Adrenal gland (tissue), 12 donors: ENCODE data around the gene RALGPS1. TPM values are rescaled to one million over a fixed set of nuclear protein-coding genes. Genes with fewer than 3 reads are reported as not detected.

Source experiments
- DNase-seq, 7 donors: peaks; one replicate each; pipeline ENCODE4 v3.0.0-alpha.2; 2019 to 2020
- H3K27ac ChIP-seq, 5 donors: fragments of 200-600 bp; sonication (generic) in 4 of 5; 1 replicate in 3 of 5; 2 replicates in 2 of 5; pipeline versions ENCODE4 v1.5.1 to v1.8.0; 2016 to 2020; ENCODE audit warnings: mild to moderate bottlenecking in 1 of 5
- H3K27me3 ChIP-seq: fragments of 200-600 bp; 2 replicates; pipeline ENCODE4 v1.8.0; 2021
- H3K36me3 ChIP-seq, 2 donors: fragments of 200-600 bp; replicated peaks in 1 of 2; 1 replicate in 1 of 2; 2 replicates in 1 of 2; pipeline versions ENCODE4 v1.5.1 to v1.8.0; 2018 to 2022
- H3K4me1 ChIP-seq, 2 donors: fragments of 200-600 bp; replicated peaks in 1 of 2; 1 replicate in 1 of 2; 2 replicates in 1 of 2; pipeline versions ENCODE4 v1.5.1 to v1.8.0; 2018 to 2021
- H3K4me3 ChIP-seq, 4 donors: fragments of 200-600 bp; sonication (generic) in 3 of 4; one replicate each; pipeline ENCODE4 v1.5.1; 2016 to 2018
- H3K9me3 ChIP-seq, 3 donors: fragments of 200-600 bp; sonication (generic) in 1 of 3; replicated peaks in 1 of 3; 1 replicate in 2 of 3; 2 replicates in 1 of 3; pipeline versions ENCODE4 v1.5.1 to v1.8.0; 2016 to 2021
- CTCF ChIP-seq, 6 experiments: fragments of 450-650 bp in 4 of 6; fragments of 200-600 bp in 2 of 6; sonication (generic) in 1 of 6; IDR thresholded peaks; 1 replicate in 5 of 6; 2 replicates in 1 of 6; pipeline versions ENCODE4 v1.5.1 to v1.8.0; 2016 to 2021; ENCODE audit warnings: antibody characterized with exemption in 6 of 6, mild to moderate bottlenecking in 2 of 6, moderate library complexity in 1 of 6
- POLR2A ChIP-seq, 2 donors: fragments of 450-650 bp; IDR thresholded peaks; one replicate each; pipeline ENCODE4 v1.6.1; 2017; ENCODE audit warnings: antibody characterized with exemption in 2 of 2, mild to moderate bottlenecking in 2 of 2, moderate library complexity in 1 of 2
- WGBS, 4 donors: extraction: QIAGEN DNeasy Blood & Tissue Kit in 2 of 4; methylation state at CpG; one replicate each; pipeline versions ENCODE4 v1.1.5 to v1.1.7; 2013 to 2017; 5-methylcytosine and 5-hydroxymethylcytosine counted together
- intact Hi-C, 2 donors: fragments of 100-400 bp; cut with DNase I; formaldehyde crosslinking; loops; one replicate each; pipeline versions ENCODE4 v1.14.1 to v1.15.0; 2022 to 2023
- polyA plus RNA-seq, 3 donors: library from polyadenylated mRNA; stranded (reverse); fragments of 200-250 nt in 2 of 3; fragments of 350-450 nt in 1 of 3; fragmentation: Illumina TruSeq in 1 of 3; extraction: RNeasy Lipid Tissue Mini Kit (QIAGEN cat#74804) in 1 of 3; gene quantifications; one replicate each; pipeline ENCODE4 v1.2.3, GENCODE V29; 2013 to 2014
- total RNA-seq, 9 donors: library from RNA; depleted of rRNA in 4 of 9; stranded (reverse); fragments of >200 nt in 4 of 9; fragments of 120-200 nt in 1 of 9; fragmentation: NEBNext Ultra II Directional in 1 of 9; extraction: Animal tissue kit (Norgen Biotek cat#: 25700) in 1 of 9; gene quantifications; one replicate each; pipeline versions ENCODE4 v1.1.0 to v1.2.4, GENCODE V29; 2013 to 2023
- donor health status: healthy with polysubstance abuse.
- donor health status: Bipolar disorder and iron deficiency.
- donor health status: DM: yes; HTN: yes; CAD: no.
- donor health status: DM: no; HTN: no; CAD: no.
- donor health status: DM: no; HTN: no; CAD: no.
- donor health status: DM: yes; HTN: yes; CAD: no.

RALGPS1 gene
- total and polyA plus RNA-seq, 12 donors = 2.8 to 9.9 (median 5.1) TPM

- Histone ChIP-seq H3K36me3 (no peaks in the 10 kb centered on the region), H3K4me1 (peaks cover 0 to 5% of the 10 kb centered on the region in 2 donors), H3K27ac (no peak overlapping the region), H3K4me3 (no peak overlapping the region), H3K9me3 (no peaks in the 10 kb centered on the region), H3K27me3 (no peaks in the 10 kb centered on the region)
- no peak for DNase-seq
- intact Hi-C loops = no loop called here
- TF ChIP-seq CTCF (IDR thresholded peaks at IDR 0.05) (no peak), POLR2A (IDR thresholded peaks at IDR 0.05) (no peak)
- 93 to 97% (median 95%) methylated on average over 3 of the region's 3 CpGs for WGBS, 4 donors
Measured at GRCh38 chr9:126959336-126959735, 44.8 kb downstream of the RALGPS1 start.

DNA sequence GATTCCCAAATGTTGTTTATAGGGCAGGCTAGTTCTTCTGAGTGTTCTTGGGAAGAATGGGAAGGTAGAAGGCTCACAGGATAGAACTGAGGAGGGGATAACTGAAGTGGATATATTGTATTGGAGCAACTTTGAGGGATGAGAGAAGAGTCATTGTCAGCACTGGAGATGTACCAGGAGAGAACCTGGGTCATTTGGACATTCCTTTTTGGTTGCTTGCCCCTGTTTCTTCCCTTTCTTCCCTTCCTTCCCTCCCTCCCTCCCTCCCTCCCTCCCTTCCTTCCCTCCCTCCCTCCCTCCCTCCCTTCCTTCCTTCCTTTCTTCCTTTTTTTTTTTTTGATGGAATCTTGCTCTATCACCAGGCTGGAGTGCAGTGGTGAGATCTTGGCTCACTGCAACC is 45.3 kb downstream of the RALGPS1 start:
- DNase-seq = no peak
- H3K27ac ChIP-seq = no peak overlapping the region
- H3K27me3 ChIP-seq = no peaks in the 10 kb centered on the region
- no peaks in the 10 kb centered on the region for H3K9me3 ChIP-seq
- no peak overlapping the region for H3K4me3 ChIP-seq
- H3K4me1 ChIP-seq = peaks cover 0 to 5% of the 10 kb centered on the region in 2 donors
- H3K36me3 ChIP-seq = no peaks in the 10 kb centered on the region
- TF ChIP-seq POLR2A (IDR thresholded peaks at IDR 0.05) (no peak), CTCF (IDR thresholded peaks at IDR 0.05) (no peak)
- intact Hi-C loops = loop anchor here (5.0 kb wide), 1 partner anchor 242 kb away; no protein-coding TSS in a partner anchor

DNA sequence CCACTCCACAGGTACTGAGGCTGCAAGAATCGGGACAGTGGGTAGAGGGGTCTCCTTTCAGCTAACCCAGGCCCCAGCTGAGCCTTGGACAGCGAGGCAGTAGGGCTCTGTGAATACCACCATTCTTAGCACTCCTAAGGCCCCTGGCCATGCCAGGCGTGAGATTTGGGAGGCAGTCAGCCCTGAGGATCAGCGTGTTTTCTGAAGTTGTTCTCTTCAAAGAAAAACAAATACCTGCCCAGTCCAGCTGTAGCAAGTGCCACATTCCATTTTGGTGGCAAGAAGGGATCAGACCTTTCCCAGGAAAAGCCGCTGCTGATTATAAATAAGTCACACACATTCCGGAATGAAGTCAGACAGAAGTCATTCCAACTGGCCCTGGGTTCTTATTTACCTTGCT is 47.8 kb downstream of the RALGPS1 start:
- H3K4me1 ChIP-seq = peaks cover 0 to 4% of the 10 kb centered on the region in 2 donors
- 88 to 98% (median 93%) methylated on average over 5 to 6 of the region's 6 CpGs for WGBS, 4 donors
- H3K9me3 ChIP-seq = no peaks in the 10 kb centered on the region
- H3K27me3 ChIP-seq = no peaks in the 10 kb centered on the region
- intact Hi-C loops = loop anchor here (5.0 kb wide), 1 partner anchor 240 kb away; no protein-coding TSS in a partner anchor
- H3K4me3 ChIP-seq = no peak overlapping the region
- no peak overlapping the region for H3K27ac ChIP-seq
- TF ChIP-seq POLR2A (IDR thresholded peaks at IDR 0.05) = no peak
- H3K36me3 ChIP-seq = no peaks in the 10 kb centered on the region
- DNase-seq = no peak

GRCh38 chr9:126965077-126965476 is 50.5 kb downstream of the RALGPS1 start:
- 85 to 95% (median 87%) methylated on average over 3 of the region's 3 CpGs for WGBS, 4 donors
- intact Hi-C loops = no loop called here
- no peaks in the 10 kb centered on the region for H3K4me1 ChIP-seq
- H3K27me3 ChIP-seq = no peaks in the 10 kb centered on the region
- H3K36me3 ChIP-seq = no peaks in the 10 kb centered on the region
- no peak for DNase-seq
- no peaks in the 10 kb centered on the region for H3K9me3 ChIP-seq
- H3K4me3 ChIP-seq = no peak overlapping the region
- no peak overlapping the region for H3K27ac ChIP-seq
- no peak for TF ChIP-seq CTCF (IDR thresholded peaks at IDR 0.05)
- no peak for TF ChIP-seq POLR2A (IDR thresholded peaks at IDR 0.05)
